Muscle of leg (tissue), 11 donors: ENCODE data around the gene ZNF277. TPM values are rescaled to one million over a fixed set of nuclear protein-coding genes. Genes with fewer than 3 reads are reported as not detected.
"Not testable (repeated sequence)": the region's sequence is repeated elsewhere in the genome, so short reads cannot be mapped to it uniquely, and the experiment has no call there.

Experiments used
- DNase-seq: peaks from one replicate; pipeline ENCODE4 v3.0.0; 2013
- H3K27ac ChIP-seq: one replicate; pipeline ENCODE4 v1.5.1; 2013; ENCODE audit warnings: mild to moderate bottlenecking, low read length, control low read depth
- H3K27me3 ChIP-seq: one replicate; pipeline ENCODE4 v1.6.1; 2013; ENCODE audit warnings: low read length; ENCODE audit not compliant: control insufficient read depth, insufficient read depth
- H3K36me3 ChIP-seq: one replicate; pipeline ENCODE4 v1.6.1; 2013; ENCODE audit warnings: low read length; ENCODE audit not compliant: control insufficient read depth, insufficient read depth
- H3K4me1 ChIP-seq: one replicate; pipeline ENCODE4 v1.6.1; 2013; ENCODE audit warnings: low read length; ENCODE audit not compliant: control insufficient read depth, insufficient read depth
- H3K4me3 ChIP-seq: one replicate; pipeline ENCODE4 v1.5.1; 2013; ENCODE audit warnings: low read length, control low read depth
- H3K9me3 ChIP-seq: replicated peaks from 2 replicates; pipeline ENCODE4 v1.6.1; 2013; ENCODE audit warnings: low read depth, low read length; ENCODE audit not compliant: control insufficient read depth
- WGBS: methylation state at CpG from one replicate; pipeline ENCODE4 v1.1.5; 2013; ENCODE audit warnings: missing lambda C conversion rate; ENCODE audit not compliant: insufficient coverage; 5-methylcytosine and 5-hydroxymethylcytosine counted together
- polyA plus RNA-seq, 8 donors: library from polyadenylated mRNA; unstranded; fragments of 120-200 nt; gene quantifications; one replicate each; pipeline versions ENCODE4 v1.2.1 to v1.2.3, GENCODE V29; 2013; ENCODE audit warnings: inconsistent platforms in 1 of 8, low replicate concordance in 1 of 8; ENCODE audit not compliant: insufficient read length in 8 of 8, insufficient read depth in 1 of 8
- total RNA-seq: library from RNA; stranded (reverse); fragments of 120-200 nt; gene quantifications from one replicate; pipeline ENCODE4 v1.2.4, GENCODE V29; 2013

ZNF277 gene
- total and polyA plus RNA-seq, 9 donors = 17.7 to 29.8 (median 23.5) TPM

DNA sequence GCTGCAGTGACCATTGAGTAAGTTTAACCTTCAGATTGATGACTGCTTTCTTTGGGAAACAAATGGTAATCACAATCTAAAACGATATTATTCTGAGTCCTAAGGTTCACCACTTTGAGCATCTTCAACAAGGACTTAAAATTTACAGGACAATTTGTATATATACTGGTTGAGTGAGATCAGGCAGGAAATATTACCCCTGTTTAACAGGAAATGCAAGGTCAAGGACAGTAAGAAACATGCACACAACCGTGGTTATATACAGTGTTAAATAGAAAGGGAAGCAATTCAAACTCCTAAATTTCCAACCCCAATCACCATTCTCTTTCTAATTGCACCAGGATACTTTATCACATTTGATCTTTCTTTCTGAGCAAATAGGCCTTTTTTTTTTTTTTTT is 96.1 kb downstream of the ZNF277 start:
- Histone ChIP-seq H3K4me3 (no peak overlapping the region), H3K9me3 (no peaks in the 10 kb centered on the region), H3K27ac (no peak overlapping the region), H3K4me1 (no peaks in the 10 kb centered on the region), H3K27me3 (no peaks in the 10 kb centered on the region), H3K36me3 (no peaks in the 10 kb centered on the region)
- WGBS = no CpG with 5 or more reads among the region's 2 CpGs
- no peak for DNase-seq

DNA sequence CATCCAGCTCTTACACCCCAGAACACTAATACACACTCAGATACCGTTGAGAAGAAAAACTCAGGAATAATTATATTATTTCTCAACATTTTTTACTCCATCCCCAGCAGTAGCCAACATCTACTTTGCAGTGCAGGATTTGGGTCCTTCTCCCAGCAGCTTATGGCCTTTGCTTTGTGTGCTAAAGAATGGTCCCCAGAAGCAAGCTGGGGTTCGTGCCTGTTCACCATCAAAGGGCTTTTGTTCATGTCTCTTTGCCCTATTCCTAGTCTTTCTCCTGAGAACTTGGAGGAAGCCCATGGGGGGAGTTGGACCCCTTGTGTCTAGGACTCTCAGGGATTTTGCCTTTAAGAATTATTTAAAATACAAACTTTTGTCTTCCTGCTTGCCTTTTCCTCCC is 100.4 kb downstream of the ZNF277 start:
- 14% methylated on average over 1 of the region's 2 CpGs for WGBS

DNA sequence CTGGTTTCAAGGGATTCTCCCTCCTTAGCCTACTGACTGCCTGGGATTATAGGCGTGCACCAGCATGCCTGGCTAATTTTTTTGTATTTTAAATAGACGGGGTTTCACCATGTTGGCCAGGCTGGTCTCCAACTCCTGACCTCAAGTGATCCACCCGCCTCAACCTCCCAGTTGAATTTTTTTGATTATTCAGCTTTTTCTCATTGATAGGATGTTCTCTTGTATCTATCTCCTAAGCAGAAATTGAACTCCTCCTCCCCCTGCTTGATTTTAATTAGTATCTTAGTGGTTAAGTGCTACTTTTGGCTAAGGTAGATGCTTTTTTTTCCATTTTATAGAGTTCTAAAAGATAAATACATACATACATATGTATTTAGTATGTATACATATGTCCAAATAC is 101.0 kb downstream of the ZNF277 start:
- Histone ChIP-seq H3K36me3 (no peaks in the 10 kb centered on the region), H3K4me1 (no peaks in the 10 kb centered on the region), H3K9me3 (no peaks in the 10 kb centered on the region), H3K27me3 (no peaks in the 10 kb centered on the region), H3K4me3 (no peak overlapping the region), H3K27ac (no peak overlapping the region)
- no peak for DNase-seq
- no CpG with 5 or more reads among the region's 3 CpGs for WGBS

More for the DNA sequence above, 100.4 kb downstream of the ZNF277 start:
- Histone ChIP-seq H3K4me1 (no peaks in the 10 kb centered on the region), H3K9me3 (no peaks in the 10 kb centered on the region), H3K27me3 (no peaks in the 10 kb centered on the region), H3K36me3 (no peaks in the 10 kb centered on the region), H3K27ac (no peak overlapping the region), H3K4me3 (no peak overlapping the region)
- DNase-seq = no peak

DNA sequence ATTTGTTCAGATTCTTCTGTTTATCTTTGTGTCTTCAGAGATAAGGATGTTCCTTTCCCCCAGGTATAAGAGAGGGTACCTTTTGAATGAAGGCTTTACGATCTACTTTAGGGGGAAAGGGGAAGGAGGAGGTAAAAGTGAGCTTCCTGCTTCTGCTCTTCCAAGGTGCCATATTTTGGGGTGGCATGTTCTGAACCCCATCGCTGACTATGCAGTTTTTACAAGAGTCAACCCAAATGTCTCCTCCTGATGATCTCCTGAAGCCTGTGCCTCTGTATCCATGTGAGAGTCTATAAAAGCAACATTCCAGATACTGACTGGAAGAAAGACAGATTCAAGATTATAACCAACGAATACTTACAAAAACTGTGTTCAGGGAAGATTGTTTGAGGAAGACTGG is 102.5 kb downstream of the ZNF277 start:
- no peaks in the 10 kb centered on the region for H3K4me1 ChIP-seq
- no CpG with 5 or more reads among the region's 3 CpGs for WGBS

DNA sequence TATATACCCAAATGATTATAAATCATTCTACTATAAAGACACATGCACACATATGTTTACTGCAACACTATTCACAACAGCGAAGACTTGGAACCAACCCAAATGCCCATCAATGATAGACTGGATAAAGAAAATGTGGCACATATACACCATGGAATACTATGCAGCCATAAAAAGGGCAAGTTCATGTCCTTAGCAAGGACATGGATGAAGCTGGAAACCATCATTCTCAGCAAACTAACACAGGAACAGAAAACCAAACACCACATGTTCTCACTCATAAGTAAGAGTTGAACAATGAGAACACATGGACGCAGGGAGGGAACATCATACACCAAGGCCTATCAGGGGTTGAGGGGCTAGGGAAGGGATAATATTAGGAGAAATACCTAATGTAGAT is 110.3 kb downstream of the ZNF277 start:
- H3K4me1 ChIP-seq, H3K27ac ChIP-seq, H3K9me3 ChIP-seq, H3K4me3 ChIP-seq, DNase-seq, H3K27me3 ChIP-seq, H3K36me3 ChIP-seq: not testable (repeated sequence)
- WGBS = no CpG with 5 or more reads among the region's 2 CpGs

More for the DNA sequence above, 102.5 kb downstream of the ZNF277 start:
- H3K27me3 ChIP-seq = no peaks in the 10 kb centered on the region
- H3K27ac ChIP-seq = no peak overlapping the region
- H3K4me3 ChIP-seq = no peak overlapping the region
- no peak for DNase-seq
- H3K36me3 ChIP-seq = no peaks in the 10 kb centered on the region
- H3K9me3 ChIP-seq = no peaks in the 10 kb centered on the region

DNA sequence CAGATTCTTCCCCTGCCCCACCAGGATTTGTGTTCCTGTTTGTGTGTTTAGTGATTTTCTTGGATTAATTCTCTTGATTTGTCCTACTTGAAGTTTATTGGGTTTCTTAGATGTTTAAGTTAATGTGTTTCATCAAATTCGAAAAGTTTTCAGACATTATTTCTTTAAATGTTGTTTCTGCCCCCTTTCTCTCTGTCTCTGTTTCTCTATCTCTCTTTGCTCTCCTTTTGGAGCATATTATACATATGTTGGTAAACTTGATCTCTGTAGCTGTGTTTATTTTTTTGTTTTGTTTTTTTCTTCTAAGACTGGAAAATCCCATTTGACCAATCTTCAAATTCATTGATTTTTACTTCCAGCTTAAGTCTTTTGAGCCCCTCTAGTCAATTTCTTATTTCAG is 115.6 kb downstream of the ZNF277 start:
- peaks cover 18% of the 10 kb centered on the region for H3K36me3 ChIP-seq
- H3K4me1 ChIP-seq = no peaks in the 10 kb centered on the region
- DNase-seq = no peak
- no peaks in the 10 kb centered on the region for H3K9me3 ChIP-seq
- no peak overlapping the region for H3K27ac ChIP-seq
- WGBS = no CpG with 5 or more reads among the region's 1 CpG
- H3K4me3 ChIP-seq = no peak overlapping the region
- no peaks in the 10 kb centered on the region for H3K27me3 ChIP-seq

DNA sequence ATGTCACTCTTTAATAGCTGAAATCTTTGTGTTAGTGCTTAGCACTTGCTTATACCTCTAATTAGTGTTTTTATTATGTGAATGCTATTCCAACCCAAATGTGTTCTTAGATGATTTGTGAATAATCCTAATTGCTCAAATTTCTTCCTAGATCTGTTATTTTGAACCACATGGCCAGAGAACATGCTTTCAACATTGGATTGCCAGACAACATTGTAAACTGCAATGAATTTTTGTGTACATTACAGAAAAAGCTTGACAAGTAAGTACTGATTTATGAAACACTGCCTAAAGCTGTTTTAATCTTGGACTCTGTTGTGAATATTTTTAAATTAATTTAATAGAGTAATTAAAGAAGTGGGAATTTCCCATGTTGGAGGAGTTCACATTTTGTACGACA is 121.1 kb downstream of the ZNF277 start:
- Histone ChIP-seq H3K9me3 (no peaks in the 10 kb centered on the region), H3K4me3 (no peak overlapping the region), H3K36me3 (peaks cover 18% of the 10 kb centered on the region), H3K4me1 (no peaks in the 10 kb centered on the region), H3K27ac (no peak overlapping the region), H3K27me3 (no peaks in the 10 kb centered on the region)
- DNase-seq = no peak
- WGBS = no CpG with 5 or more reads among the region's 1 CpG

DNA sequence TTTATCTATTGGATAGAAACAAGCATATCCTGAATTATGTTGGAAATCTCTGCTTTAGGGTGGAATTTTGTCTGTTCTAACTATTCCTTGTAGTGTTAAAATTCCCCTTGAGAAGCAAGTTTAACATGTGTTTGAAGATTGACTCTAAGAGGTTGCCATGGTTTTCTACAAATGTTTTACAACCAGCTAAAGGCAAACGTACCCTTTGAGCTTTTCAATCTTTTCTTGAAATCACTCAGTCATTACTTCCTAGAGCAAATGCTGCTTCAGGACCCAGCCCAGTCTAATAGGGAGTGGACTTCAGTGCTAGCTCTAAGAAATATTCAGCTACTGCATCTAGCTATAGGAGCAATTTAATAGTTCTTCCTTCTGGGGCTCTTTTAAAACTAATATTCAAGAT is 125.0 kb downstream of the ZNF277 start:
- WGBS = no CpG with 5 or more reads among the region's 1 CpG
- no peak overlapping the region for H3K27ac ChIP-seq
- H3K27me3 ChIP-seq = no peaks in the 10 kb centered on the region
- no peak overlapping the region for H3K4me3 ChIP-seq
- peaks cover 2% of the 10 kb centered on the region for H3K36me3 ChIP-seq
- no peaks in the 10 kb centered on the region for H3K4me1 ChIP-seq
- DNase-seq = peak; percentile 10
- H3K9me3 ChIP-seq = no peaks in the 10 kb centered on the region

DNA sequence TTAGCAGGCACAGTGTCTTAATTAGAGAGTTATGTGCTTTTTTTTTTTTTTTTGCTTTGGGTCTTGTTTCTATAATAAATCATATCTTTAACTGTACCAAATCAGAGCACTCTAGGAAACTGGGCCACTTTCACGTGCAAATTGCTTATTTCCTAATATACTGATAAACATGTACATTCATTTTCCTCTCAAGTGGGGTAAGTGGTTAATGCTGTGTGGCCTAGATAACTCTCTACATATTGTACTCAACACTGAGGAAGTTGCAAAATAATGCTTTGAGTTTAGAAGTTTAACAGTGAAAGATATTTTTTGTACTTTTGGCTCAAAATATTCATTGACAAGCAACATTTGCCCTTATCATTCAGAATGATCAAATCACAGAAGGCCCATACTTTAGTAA is 127.9 kb downstream of the ZNF277 start:
- Histone ChIP-seq H3K4me3 (no peak overlapping the region), H3K4me1 (no peaks in the 10 kb centered on the region), H3K27me3 (no peaks in the 10 kb centered on the region), H3K27ac (no peak overlapping the region), H3K9me3 (no peaks in the 10 kb centered on the region), H3K36me3 (peaks cover 13% of the 10 kb centered on the region)
- no CpG with 5 or more reads among the region's 1 CpG for WGBS
- no peak for DNase-seq

DNA sequence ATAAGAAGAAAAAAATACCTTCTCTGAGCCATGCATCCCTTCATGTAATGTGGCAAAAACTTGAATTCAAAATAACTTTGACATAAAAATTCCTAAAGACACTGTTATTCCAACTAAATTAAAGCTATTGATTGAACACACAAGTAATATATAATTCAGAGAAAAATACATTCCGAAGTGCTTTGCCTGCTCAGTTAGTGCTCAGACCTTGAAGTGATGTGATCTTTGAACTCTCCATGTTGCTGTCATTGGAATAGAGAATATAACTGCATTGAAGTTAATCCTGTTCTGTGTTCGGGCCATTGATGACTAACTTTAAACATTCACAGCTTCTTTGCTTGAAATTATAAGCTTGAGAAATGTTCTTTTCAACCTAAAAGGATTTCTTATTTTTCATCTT is 129.8 kb downstream of the ZNF277 start:
- no peaks in the 10 kb centered on the region for H3K27me3 ChIP-seq
- H3K27ac ChIP-seq = no peak overlapping the region
- H3K4me3 ChIP-seq = no peak overlapping the region
- no CpG with 5 or more reads among the region's 2 CpGs for WGBS
- peaks cover 13% of the 10 kb centered on the region for H3K36me3 ChIP-seq
- DNase-seq = no peak
- H3K4me1 ChIP-seq = no peaks in the 10 kb centered on the region
- H3K9me3 ChIP-seq = no peaks in the 10 kb centered on the region

DNA sequence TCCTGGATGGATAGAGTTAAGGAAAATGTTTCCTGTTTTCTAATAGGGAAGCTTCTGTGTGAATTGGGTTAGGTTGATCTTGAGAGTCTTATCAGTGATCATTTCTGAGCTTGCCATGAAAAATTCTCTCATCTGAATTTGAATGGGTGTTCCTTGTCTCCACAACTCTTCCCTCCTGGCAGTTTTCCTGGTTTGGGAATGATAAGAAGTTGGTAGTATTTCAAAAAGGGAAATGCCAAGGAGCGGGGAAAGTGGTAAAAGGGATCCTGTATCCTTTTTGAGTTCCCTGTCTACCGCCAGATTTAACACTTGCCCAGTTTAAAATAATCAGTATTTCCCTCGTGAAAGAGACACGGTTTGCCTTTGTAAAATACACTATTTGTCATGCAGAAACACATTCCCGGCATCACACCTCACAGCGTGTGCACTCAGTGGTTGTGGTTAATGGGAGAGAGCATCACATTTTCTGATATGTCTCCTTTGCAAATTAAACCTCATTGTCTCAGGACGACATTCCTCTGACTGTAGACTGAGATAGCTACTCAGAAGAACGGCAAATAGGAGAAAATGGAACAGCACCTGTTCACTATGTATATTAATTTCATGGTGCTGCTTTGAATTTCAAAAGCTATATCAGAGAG is 130.6 kb downstream of the ZNF277 start:
- no peaks in the 10 kb centered on the region for H3K9me3 ChIP-seq
- no peaks in the 10 kb centered on the region for H3K4me1 ChIP-seq
- H3K27ac ChIP-seq = no peak overlapping the region
- H3K27me3 ChIP-seq = no peaks in the 10 kb centered on the region
- no peak for DNase-seq
- H3K36me3 ChIP-seq = peaks cover 15% of the 10 kb centered on the region
- no peak overlapping the region for H3K4me3 ChIP-seq
- WGBS = 83% methylated on average over 1 of the region's 8 CpGs
